HepG2 (cell line): ENCODE measurements around the gene CHM. TPM values are rescaled to one million over a fixed set of nuclear protein-coding genes. Genes with fewer than 3 reads are reported as not detected.
"Not testable (repeated sequence)": the region's sequence is repeated elsewhere in the genome, so short reads cannot be mapped to it uniquely, and the experiment has no call there.

Experiments used
- ATAC-seq: fragments of 200-7000 bp; cut with Tn5 transposase; 3 replicates; pipeline ENCODE4 v1.9.1; 2020; ENCODE audit warnings: mild to moderate bottlenecking, moderate library complexity
- BruUV-seq: library from RNA; stranded (reverse); fragments of 400-500 nt; replicated peaks from 2 replicates; lab custom pipeline; 2021; lab: Mats Ljungman, UMichigan
- CTCF ChIA-PET: fragments of 300-600 bp; formaldehyde crosslinking; extraction: SDS; loops from one replicate; lab custom pipeline; 2021; ENCODE audit warnings: low total read pairs, inconsistent platforms, low intra/inter-chr PET ratio; lab: Yijun Ruan, JAX
- POLR2A ChIA-PET: fragments of 350-600 bp; sonication (Branson Sonifier 250); formaldehyde crosslinking; loops from one replicate; lab custom pipeline; 2020; ENCODE audit warnings: antibody characterized with exemption, inconsistent platforms; lab: Yijun Ruan, JAX
- DNase-seq: peaks from one replicate; pipeline ENCODE4 v3.0.0-alpha.2; 2015; ENCODE audit warnings: low spot score
- FAIRE-seq: peaks from 3 replicates; lab custom pipeline; 2011; peaks lifted over from hg19 to GRCh38; lab: Jason Lieb, UNC
- H2AFZ ChIP-seq: one replicate; pipeline ENCODE4 v1.6.1; 2011; ENCODE audit warnings: low read length, inconsistent platforms
- H3K27ac ChIP-seq: fragments of 300-600 bp; 3 replicates; pipeline ENCODE4 v1.8.0; 2011; ENCODE audit warnings: mixed run types, mild to moderate bottlenecking, mixed read lengths, low read length, inconsistent platforms; ENCODE audit not compliant: insufficient read depth; ENCODE audit errors: extremely low read length
- H3K27me3 ChIP-seq, 2 experiments: fragments of 200-600 bp in 1 of 2; 2 replicates in 1 of 2; 3 replicates in 1 of 2; pipeline versions ENCODE4 v1.6.0 to v1.8.0; 2011; ENCODE audit warnings: low read length in 2 of 2, mild to moderate bottlenecking in 2 of 2, moderate library complexity in 2 of 2, inconsistent platforms in 1 of 2; ENCODE audit not compliant: insufficient read depth in 2 of 2, control insufficient read depth in 1 of 2
- H3K36me3 ChIP-seq, 2 experiments: fragments of 200-600 bp in 1 of 2; replicated peaks in 1 of 2; 2 replicates in 1 of 2; 3 replicates in 1 of 2; pipeline versions ENCODE4 v1.5.1 to v1.8.0; 2011; ENCODE audit warnings: low read length in 2 of 2, inconsistent platforms in 1 of 2; ENCODE audit not compliant: insufficient read depth in 2 of 2, control insufficient read depth in 1 of 2
- H3K4me1 ChIP-seq: 2 replicates; pipeline ENCODE4 v1.5.1; 2012; ENCODE audit warnings: low read length, inconsistent platforms; ENCODE audit not compliant: insufficient read depth
- H3K4me2 ChIP-seq: 2 replicates; pipeline ENCODE4 v1.6.0; 2011; ENCODE audit warnings: low read depth, low read length, inconsistent platforms
- H3K4me3 ChIP-seq, 3 experiments: fragments of 200-600 bp in 1 of 3; sonication (generic), shearing (Covaris generic) in 1 of 3; replicated peaks in 1 of 3; 2 replicates each; pipeline ENCODE4 v1.5.1; 2011 to 2016; ENCODE audit warnings: low read length in 3 of 3, inconsistent platforms in 2 of 3, low read depth in 2 of 3, mild to moderate bottlenecking in 2 of 3, control low read depth in 1 of 3, mixed read lengths in 1 of 3; ENCODE audit not compliant: insufficient read depth in 1 of 3
- H3K79me2 ChIP-seq: one replicate; pipeline ENCODE4 v1.6.1; 2011; ENCODE audit warnings: low read length, inconsistent platforms; ENCODE audit not compliant: insufficient read depth
- H3K9ac ChIP-seq: 2 replicates; pipeline ENCODE4 v1.6.0; 2011; ENCODE audit warnings: mild to moderate bottlenecking, low read depth, low read length, inconsistent platforms; ENCODE audit not compliant: insufficient read depth
- H3K9me3 ChIP-seq: 2 replicates; pipeline ENCODE4 v1.5.1; 2012; ENCODE audit warnings: mild to moderate bottlenecking, low read length
- H4K20me1 ChIP-seq: 2 replicates; pipeline ENCODE4 v1.6.0; 2011; ENCODE audit warnings: inconsistent platforms, mild to moderate bottlenecking, low read length, moderate library complexity; ENCODE audit not compliant: insufficient read depth
- CENPT ChIP-seq: sonication (generic); formaldehyde crosslinking; IDR thresholded peaks from 2 replicates; pipeline ENCODE4 v1.8.0; 2022; ENCODE audit warnings: low read depth, mild to moderate bottlenecking, moderate library complexity, missing genetic modification reagents
- ELF3 ChIP-seq: IDR thresholded peaks from 2 replicates; pipeline ENCODE4 v1.6.1; 2016; ENCODE audit warnings: missing genetic modification reagents, missing compliant biosample characterization
- GABPB1 ChIP-seq: IDR thresholded peaks from 2 replicates; pipeline ENCODE4 v1.6.1; 2016; ENCODE audit warnings: mild to moderate bottlenecking, missing genetic modification reagents, moderate library complexity, missing compliant biosample characterization
- GATAD2A ChIP-seq: IDR thresholded peaks from 2 replicates; pipeline ENCODE4 v1.6.1; 2016
- SCMH1 ChIP-seq: sonication (generic); formaldehyde crosslinking; IDR thresholded peaks from 2 replicates; pipeline ENCODE4 v1.9.0; 2021; ENCODE audit warnings: missing genetic modification reagents, mild to moderate bottlenecking, borderline replicate concordance
- SIX1 ChIP-seq: sonication (generic); formaldehyde crosslinking; IDR thresholded peaks from 2 replicates; pipeline ENCODE4 v1.4.0; 2020; ENCODE audit warnings: missing genetic modification reagents, borderline replicate concordance
- TOPORS ChIP-seq: sonication (generic); formaldehyde crosslinking; IDR thresholded peaks from 2 replicates; pipeline ENCODE4 v1.8.0; 2023; ENCODE audit warnings: mild to moderate bottlenecking, missing genetic modification reagents
- WIZ ChIP-seq: sonication (generic); formaldehyde crosslinking; IDR thresholded peaks from 2 replicates; pipeline ENCODE4 v1.5.1; 2020; ENCODE audit warnings: mild to moderate bottlenecking, missing genetic modification reagents
- ZFX ChIP-seq: sonication (generic); formaldehyde crosslinking; IDR thresholded peaks from 2 replicates; pipeline ENCODE4 v1.4.0; 2020; ENCODE audit warnings: mild to moderate bottlenecking, low read depth, missing genetic modification reagents, moderate library complexity
- ZKSCAN1 ChIP-seq: fragments of 150-350 bp; IDR thresholded peaks from 2 replicates; pipeline ENCODE4 v1.6.1; 2014; ENCODE audit warnings: low read length
- ZNF292 ChIP-seq: sonication (generic); formaldehyde crosslinking; IDR thresholded peaks from 2 replicates; pipeline ENCODE4 v1.8.1; 2022; ENCODE audit warnings: mild to moderate bottlenecking, low read depth, missing genetic modification reagents, borderline replicate concordance
- ZNF3 ChIP-seq: IDR thresholded peaks from 2 replicates; pipeline ENCODE4 v1.7.0; 2017; ENCODE audit warnings: inconsistent platforms
- WGBS: methylation state at CpG from one replicate; pipeline ENCODE4 v1.1.6; 2017; ENCODE audit warnings: low lambda C conversion rate; 5-methylcytosine and 5-hydroxymethylcytosine counted together
- in situ Hi-C: cut with HindIII; loops from 2 replicates; pipeline ENCODE4 v1.10.0; 2017; ENCODE audit warnings: low pct_unique_long_range_greater_than_20kb; ENCODE audit not compliant: extremely low pct_ligation_motif_present
- intact Hi-C: fragments of 100-400 bp; cut with micrococcal nuclease; formaldehyde crosslinking; loops from one replicate; pipeline ENCODE4 v1.10.0; 2022; ENCODE audit not compliant: unreplicated experiment
- polyA plus RNA-seq, 8 experiments: library from polyadenylated mRNA; depleted of rRNA in 3 of 8; stranded (reverse) in 7 of 8; unstranded in 1 of 8; fragments of >200 nt; fragmentation: Illumina TruSeq in 4 of 8; extraction: Trizol in 4 of 8; gene quantifications; 2 replicates each; pipeline versions ENCODE4 v1.2.1 to v1.2.3, GENCODE V29; 2011 to 2016; ENCODE audit warnings: low read depth in 4 of 8, missing spikeins in 1 of 8, mixed read lengths in 1 of 8; ENCODE audit not compliant: insufficient read depth in 1 of 8
- total RNA-seq, 5 experiments: library from RNA; depleted of rRNA; stranded (reverse); fragments of >200 nt; fragmentation: Illumina TruSeq; extraction: Trizol; gene quantifications; 2 replicates each; pipeline ENCODE4 v1.2.3, GENCODE V29; 2016; ENCODE audit warnings: low read depth in 1 of 5
- TF ChIP-seq, protein P1 (sequence below): sonication (generic); formaldehyde crosslinking; IDR thresholded peaks from 2 replicates; pipeline ENCODE4 v1.4.0; 2020; ENCODE audit warnings: missing genetic modification reagents
- TF ChIP-seq, protein P2 (sequence below): sonication (generic); formaldehyde crosslinking; IDR thresholded peaks from 2 replicates; pipeline ENCODE4 v1.8.1; 2023; ENCODE audit warnings: missing genetic modification reagents, inconsistent platforms, borderline replicate concordance

CHM gene
- total and polyA plus RNA-seq, 2 of the 13 experiments (the other 11 are each of a cell fraction or from before 2014, with no cell fraction given), result 15.1 to 15.5 TPM

DNA sequence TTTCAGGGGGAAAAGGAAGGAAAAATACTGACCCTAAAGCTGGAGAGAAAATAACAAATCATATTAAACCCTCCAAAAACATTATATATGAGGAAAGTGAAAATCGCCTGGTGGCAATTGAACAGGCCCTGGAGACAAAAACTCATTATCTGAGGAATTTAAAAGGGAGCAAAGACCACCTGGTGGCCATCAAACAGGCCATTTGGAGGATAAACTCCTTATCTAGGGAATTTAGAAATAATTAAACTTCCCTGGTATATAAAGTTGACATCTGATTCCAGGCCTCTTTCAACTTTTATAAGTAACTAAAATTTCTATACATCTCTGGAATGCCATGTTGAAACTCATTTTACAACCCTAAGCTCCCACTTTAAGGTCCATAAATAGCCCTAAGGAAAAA lies 35.2 kb downstream of the CHM start:
- Histone ChIP-seq H2AFZ (no peak overlapping the region), H3K9ac (no peak overlapping the region), H3K4me3 (no peak overlapping the region), H3K79me2 (peaks cover 17% of the 10 kb centered on the region), H3K4me1 (peaks cover 30% of the 10 kb centered on the region), H3K27ac (no peak overlapping the region), H4K20me1 (no peaks in the 10 kb centered on the region), H3K27me3 (no peaks in the 10 kb centered on the region), H3K9me3 (no peaks in the 10 kb centered on the region), H3K36me3 (no peaks in the 10 kb centered on the region), H3K4me2 (no peak overlapping the region)
- whole genome bisulfite sequencing, result 100% methylated on average over 1 of the region's 1 CpG
- FAIRE-seq (no peak), ATAC-seq (no peak), DNase-seq (no peak)
- TF ChIP-seq ZNF3 (no peak), ZKSCAN1 (no peak), TOPORS (CRISPR knock-in tag) (no peak), ELF3 (CRISPR knock-in tag) (no peak), GABPB1 (no peak), CENPT (no peak), ZNF292 (CRISPR knock-in tag) (no peak), SIX1 (no peak), WIZ (CRISPR knock-in tag) (no peak), ZFX (CRISPR knock-in tag) (no peak), SCMH1 (CRISPR knock-in tag) (no peak), GATAD2A (CRISPR knock-in tag) (no peak)
- TF ChIP-seq, protein P1, sequence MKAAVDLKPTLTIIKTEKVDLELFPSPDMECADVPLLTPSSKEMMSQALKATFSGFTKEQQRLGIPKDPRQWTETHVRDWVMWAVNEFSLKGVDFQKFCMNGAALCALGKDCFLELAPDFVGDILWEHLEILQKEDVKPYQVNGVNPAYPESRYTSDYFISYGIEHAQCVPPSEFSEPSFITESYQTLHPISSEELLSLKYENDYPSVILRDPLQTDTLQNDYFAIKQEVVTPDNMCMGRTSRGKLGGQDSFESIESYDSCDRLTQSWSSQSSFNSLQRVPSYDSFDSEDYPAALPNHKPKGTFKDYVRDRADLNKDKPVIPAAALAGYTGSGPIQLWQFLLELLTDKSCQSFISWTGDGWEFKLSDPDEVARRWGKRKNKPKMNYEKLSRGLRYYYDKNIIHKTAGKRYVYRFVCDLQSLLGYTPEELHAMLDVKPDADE, result no peak
- TF ChIP-seq, protein P2, sequence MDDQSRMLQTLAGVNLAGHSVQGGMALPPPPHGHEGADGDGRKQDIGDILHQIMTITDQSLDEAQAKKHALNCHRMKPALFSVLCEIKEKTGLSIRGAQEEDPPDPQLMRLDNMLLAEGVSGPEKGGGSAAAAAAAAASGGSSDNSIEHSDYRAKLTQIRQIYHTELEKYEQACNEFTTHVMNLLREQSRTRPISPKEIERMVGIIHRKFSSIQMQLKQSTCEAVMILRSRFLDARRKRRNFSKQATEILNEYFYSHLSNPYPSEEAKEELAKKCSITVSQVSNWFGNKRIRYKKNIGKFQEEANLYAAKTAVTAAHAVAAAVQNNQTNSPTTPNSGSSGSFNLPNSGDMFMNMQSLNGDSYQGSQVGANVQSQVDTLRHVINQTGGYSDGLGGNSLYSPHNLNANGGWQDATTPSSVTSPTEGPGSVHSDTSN, result no peak
- ChIA-PET POLR2A (no interaction called here), CTCF (no interaction called here)
- in situ Hi-C loops (no loop called here), intact Hi-C loops (no loop called here)
- BruUV-seq, result no TSS peak

DNA sequence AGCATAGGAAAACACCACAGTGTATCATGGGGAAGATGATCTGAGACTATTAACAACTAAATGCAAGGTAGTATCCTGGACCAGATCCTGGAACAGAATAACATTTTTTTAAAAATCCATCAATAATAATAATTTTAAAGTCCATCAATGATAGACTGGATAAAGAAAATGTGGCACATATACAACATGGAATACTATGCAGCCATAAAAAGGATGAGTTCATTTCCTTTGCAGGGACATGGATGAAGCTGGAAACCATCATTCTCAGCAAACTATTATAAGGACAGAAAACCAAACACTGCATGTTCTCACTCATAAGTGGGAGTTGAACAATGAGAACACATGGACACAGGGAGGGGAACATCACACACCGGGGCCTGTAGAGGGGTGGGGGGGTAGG lies 37.6 kb downstream of the CHM start:
- CTCF ChIA-PET, POLR2A ChIA-PET, H3K9me3 ChIP-seq, intact Hi-C loops, FAIRE-seq, H3K4me2 ChIP-seq, H3K36me3 ChIP-seq, H3K9ac ChIP-seq, BruUV-seq, H3K27me3 ChIP-seq, DNase-seq, H3K4me3 ChIP-seq, ATAC-seq, in situ Hi-C loops, H3K27ac ChIP-seq, H4K20me1 ChIP-seq, H2AFZ ChIP-seq: not testable (repeated sequence)
- Histone ChIP-seq H3K4me1 (peaks cover 33% of the 10 kb centered on the region), H3K79me2 (peaks cover 15% of the 10 kb centered on the region)
- 100% methylated on average over 1 of the region's 1 CpG for WGBS
